Left renal pelvis (tissue), 4 donors: ENCODE results near the gene TRIM65. TPM values are rescaled to one million over a fixed set of nuclear protein-coding genes. Genes with fewer than 3 reads are reported as not detected.

Experiments used
- DNase-seq, 4 donors: peaks; one replicate each; pipeline ENCODE4 v3.0.0-alpha.2; 2013; ENCODE audit warnings: low read depth in 4 of 4, low spot score in 3 of 4
- polyA plus RNA-seq, 4 donors: library from polyadenylated mRNA; unstranded; fragments of 120-200 nt; gene quantifications; one replicate each; pipeline ENCODE4 v1.2.1, GENCODE V29; 2013; ENCODE audit not compliant: insufficient read length in 4 of 4

Gene TRIM65
- 10 to 100 TPM; 11.0 to 16.9 (median 13.2) TPM for polyA plus RNA-seq

DNA sequence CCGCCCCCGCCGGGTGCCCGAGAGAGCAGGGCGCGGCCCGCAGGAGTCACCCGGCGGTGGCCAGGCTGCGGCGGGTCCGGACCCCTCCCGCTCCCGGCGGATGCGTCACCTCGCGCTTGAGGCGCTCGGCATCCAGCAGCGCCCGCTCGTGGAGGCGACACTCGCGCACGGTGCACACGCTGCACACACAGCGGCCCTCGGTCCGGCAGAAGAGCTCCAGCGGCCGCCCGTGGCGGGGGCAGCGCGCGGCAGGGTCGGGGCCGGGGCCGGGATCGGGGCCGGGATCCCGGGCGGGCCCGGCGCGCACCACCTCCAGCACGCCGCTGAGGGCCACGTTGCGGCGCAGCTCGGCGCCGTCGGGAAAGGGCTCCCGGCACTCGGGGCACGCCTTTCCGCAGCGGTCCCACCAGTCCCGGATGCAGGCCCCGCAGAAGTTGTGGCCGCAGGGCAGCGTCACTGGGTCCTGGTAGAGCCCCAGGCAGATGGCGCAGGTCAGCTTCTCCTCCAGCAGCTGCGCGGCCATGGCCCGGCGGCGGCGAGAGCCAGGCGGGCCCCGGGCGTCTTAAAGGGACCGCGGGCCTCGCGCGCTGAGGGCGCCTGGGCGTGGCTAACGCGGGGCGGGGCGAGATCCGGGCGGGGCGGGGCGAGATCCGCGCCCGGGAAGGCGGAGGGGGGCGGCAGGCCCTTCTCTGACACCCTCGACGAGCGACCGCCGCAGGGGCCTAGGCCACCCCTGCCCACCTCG is at the start of gene TRIM65:
Gene TRIM65 (minus strand): TSS at position 537 of the 745 bp plus-strand sequence. CDS start 14 bp downstream, at position 523.
- peak in 1 of 4 donors; percentile 64 for DNase-seq

DNA sequence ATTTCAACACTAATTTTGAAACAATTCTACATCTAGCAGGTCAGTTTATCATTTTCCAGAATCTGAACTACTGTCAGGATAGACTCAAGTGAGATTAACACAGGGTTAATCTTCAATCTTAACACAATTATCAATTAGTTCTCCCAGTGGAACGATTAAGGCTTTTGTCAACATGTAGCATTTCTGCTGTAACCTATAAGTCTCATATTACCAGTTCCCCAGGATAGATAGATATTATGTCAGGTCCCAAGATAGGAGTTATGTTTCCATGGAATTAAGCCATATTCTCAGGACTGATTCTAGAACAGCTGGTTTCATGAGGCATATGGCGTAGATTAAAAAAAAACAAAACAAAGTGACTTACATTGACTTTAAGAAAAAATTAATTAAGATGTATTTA is 48.5 kb upstream of the TRIM65 start:
- DNase-seq: no peak

DNA sequence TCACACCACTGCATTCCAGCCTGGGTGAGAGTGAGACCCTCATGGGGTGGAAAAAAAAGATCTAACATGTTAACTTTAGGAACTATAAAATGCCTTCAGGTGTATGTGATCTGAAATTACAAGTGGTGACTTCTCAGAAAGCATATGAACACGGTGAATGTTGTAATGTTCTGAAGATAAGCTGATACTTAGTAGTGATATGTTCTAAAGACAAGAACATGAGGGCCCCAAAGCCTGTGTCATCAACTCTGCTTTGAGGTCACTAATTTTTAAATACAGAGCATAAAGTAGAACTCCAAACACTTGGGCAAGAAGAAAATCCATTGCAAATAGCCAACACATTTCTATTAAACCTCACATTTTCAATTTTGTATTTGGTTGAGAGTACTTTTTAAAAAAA is 46.7 kb upstream of the TRIM65 start:
- DNase-seq: no peak

DNA sequence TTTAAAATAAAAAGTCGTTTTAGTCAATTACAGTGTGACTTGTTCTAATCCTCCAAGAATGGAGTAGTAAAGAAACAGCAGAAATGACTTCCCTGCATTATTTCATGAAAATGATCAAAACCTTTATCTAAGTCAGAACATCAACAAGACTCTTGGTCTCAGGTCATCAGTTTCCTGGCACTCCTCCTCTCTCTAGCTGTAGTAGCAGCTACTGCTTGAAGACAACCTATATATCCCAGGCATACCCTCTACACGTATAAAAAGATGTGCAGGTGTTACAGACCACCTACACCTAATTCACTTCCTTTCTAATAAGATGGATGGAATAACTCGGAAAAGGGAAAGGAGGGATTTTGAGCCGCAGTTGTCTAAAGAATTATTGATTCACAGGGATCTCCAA is 45.7 kb upstream of the TRIM65 start:
- no peak for DNase-seq

DNA sequence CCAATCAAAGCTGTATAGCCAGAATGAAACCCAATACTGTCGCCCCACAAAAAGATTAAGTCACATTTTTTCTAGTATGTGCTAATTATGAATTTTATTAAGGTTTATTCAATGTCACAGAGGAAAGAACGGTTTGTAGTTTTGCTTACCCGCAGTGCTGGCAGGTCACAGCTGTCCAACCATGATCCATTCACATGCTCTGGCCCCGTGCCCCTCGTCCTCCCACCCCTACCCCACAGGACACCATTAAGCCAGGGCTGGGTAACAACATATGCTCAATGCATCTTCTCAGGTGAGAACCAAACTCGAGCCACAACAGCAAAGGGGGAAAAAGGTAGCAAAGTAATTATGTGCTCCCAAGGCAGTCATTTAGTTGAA is 44.7 kb upstream of the TRIM65 start:
- DNase-seq: no peak

GRCh38 chr17:75940727-75941441 is 44.1 kb upstream of the TRIM65 start, which contains the start of gene FBF1:
Gene FBF1, minus strand, starts transcription at chr17:75941042. Its CDS starts 2,893 bp downstream, at chr17:75938149.
- DNase-seq: peak; percentile 73 to 85 (median 81)

DNA sequence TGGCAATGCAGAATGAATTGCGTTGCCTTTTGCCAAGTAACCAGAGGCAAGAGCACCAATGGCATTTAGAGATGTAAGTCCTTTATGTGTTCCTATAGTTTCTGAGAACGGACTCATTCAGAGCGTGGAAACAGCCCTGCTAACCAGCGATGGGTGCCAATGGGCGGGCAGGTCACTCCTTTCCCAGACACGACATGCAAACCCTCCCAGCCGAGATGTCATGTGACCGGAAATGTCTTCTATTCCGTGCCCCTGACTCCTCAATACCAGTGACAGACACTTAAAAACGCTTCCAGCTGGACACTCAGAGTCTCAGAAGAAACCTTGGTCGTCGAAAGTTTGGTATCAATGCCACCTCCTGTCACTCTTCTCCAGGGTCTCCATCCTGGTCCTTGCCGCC is 40.9 kb upstream of the TRIM65 start:
- no peak for DNase-seq

DNA sequence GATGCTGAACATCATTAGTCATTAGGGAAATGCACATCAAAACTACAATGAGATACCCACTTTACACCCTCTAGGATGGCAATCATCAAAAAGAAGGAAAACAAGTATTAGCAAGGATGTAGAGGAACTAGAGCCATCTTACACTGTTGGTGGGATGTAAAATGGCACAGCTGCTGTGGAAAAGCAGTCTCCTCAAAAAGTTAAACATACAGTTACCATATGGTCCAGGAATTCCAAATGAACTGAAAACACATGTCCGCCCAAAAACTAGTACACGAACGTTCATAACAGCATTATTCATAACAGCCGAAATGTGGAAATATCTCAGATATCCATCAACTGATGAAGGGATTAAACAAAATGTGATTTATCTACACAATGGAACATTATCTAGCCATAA is 37.1 kb upstream of the TRIM65 start:
- DNase-seq: no peak

DNA sequence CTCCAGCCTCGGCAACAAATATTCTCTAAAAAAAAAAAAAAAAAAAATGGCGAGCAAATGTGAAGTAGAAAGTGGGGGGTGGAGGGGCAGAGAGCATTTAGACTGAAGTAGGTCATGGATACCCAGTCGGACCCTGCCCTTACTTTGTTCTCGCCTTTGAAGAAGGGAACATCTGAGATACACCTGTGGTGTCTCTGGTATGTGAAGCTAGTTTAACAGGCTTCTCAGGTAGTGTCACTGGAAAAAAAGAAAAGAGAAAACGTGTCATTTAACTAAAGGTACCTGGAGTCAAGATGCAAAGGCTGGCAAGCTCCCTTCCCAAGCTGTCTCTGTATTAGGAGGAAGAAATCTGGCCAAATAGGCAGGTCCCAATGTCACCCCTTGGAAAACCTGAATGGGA is 36.1 kb upstream of the TRIM65 start:
- no peak for DNase-seq

- DNase-seq: no peak
Observed at GRCh38 chr17:75931062-75931461, 34.3 kb upstream of the TRIM65 start.

GRCh38 chr17:75927286-75927922 is 30.7 kb upstream of the TRIM65 start:
- DNase-seq: no peak

DNA sequence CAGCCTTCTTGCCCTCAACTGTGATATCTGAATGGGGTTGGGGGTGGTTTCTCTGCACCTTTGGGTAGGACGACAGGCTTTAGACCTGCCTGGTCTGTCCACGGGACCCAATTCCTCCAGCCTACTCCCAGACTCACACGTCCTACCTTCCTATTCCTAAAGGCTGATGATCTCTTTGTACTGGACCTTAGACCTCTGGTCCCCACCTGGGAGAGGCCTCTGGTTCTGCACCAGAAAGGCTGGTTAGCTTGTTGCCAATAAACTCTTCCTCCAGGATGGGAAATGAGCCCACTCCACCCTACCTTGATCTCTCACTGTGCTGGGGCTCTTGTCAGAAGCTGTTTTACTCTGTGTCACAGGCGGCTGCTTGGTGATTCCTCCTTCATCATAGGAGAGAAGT is 29.7 kb upstream of the TRIM65 start:
- no peak for DNase-seq

DNA sequence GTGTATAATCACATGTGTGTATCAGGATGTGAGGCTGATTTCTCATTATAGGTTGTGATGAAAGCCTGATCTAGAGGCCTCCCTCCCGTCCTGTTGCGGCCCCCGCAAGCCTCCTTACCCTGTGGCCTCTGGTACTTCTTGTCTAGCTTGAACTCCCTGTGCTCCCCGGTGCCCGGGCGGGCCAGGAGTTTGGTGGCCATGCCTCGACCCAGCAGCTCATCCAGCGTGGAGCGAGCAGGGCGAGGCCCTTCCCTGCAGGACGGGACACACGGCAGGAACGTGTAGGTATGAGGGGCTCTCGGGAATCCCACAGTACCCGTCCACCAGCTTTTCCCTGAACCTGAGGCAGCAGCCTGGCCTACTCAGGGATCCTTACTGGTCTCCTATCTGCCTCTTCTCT is 29.2 kb upstream of the TRIM65 start:
- DNase-seq: no peak

DNA sequence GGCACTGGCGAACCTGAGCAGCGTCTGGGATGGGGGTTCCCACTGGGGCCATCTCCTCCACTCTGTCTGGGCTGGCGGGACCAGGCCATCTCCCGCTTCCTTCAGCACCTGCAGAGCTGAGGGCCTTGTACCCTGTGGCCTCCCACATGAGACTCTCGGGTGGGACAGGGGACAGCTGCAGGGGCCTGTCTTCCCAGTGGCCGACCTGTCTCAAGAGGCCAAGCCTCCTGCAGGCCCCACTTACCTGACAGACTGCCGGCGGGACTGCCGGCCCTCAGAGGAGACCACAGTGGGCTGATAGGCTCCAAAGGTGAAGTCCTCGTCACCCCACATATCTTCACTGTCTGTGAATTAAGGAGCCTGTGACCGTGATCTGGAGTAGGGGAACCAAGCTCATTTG is 28.4 kb upstream of the TRIM65 start:
- no peak for DNase-seq

- DNase-seq: no peak
Observed at GRCh38 chr17:75922963-75923874, 26.5 kb upstream of the TRIM65 start.

DNA sequence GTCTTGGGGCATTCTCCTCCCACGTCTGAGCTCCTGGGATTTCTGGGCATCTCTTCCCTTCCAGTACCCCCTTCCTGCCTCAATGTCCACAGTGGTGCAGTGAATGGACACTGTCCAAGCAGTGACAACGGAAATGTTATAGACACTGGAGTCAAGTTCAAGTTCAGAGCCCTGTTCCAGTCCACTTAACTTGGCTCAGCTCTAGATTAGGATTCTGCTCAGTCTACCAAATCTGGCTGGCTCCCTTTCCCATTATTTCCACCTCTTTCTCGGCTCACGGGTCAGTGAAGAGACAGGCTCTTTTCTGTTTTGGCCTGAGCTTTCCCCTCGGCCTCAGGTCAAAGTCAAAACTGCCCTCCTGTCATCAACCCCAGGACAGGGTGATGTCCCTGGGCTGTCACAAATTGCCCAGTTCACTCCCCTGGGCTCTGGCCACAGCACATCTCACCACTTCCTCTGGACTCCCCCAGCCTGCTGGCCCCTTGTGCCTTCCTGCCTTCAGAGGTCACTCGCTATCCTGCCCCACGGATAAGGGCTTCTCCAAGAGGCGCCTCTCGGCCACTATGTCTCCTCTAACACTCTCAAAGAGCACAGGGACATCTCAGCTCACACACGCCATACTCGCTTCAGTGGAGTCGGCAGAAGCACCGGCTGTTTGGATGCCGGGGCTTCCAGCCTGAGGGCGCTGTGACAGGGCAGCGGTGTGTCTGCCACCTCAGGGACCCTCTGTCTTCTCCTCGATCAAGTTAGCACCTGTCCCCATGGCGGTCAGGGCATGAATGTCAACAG is 25.6 kb upstream of the TRIM65 start:
- DNase-seq: no peak

GRCh38 chr17:75921596-75921995 is 24.8 kb upstream of the TRIM65 start:
- DNase-seq: no peak

- DNase-seq: no peak
Observed at GRCh38 chr17:75920045-75920560, 23.4 kb upstream of the TRIM65 start.

DNA sequence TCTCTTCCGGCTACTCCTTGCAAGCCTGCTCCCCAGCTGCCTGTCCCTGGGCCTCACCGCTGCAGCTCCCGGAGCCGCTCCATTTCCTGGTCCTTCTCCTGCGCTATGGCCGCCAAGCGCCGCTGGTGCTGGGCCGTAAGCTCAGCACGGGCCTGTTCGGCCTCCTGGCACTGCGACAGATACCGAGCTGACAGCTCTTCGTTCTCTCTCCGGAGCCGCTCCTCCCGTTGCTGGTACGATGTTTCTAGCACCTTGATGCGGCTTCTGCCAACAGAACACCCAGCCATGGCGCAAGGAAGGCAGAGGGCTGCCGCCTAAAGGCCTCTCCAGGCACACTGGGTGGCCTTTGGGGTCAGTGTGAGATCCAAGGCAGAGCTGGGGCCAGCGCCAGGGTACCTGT is 22.9 kb upstream of the TRIM65 start:
- DNase-seq: no peak
